ENCODE data around the gene EXOSC5. TPM values are rescaled to one million over a fixed set of nuclear protein-coding genes. Genes with fewer than 3 reads are reported as not detected.

Gene EXOSC5
- total and polyA plus RNA-seq, 2 of the 13 experiments (the other 11 are each of a cell fraction or from before 2014, with no cell fraction given), result 24.1 to 26.5 TPM

GRCh38 chr19:41439441-41440222, 42.5 kb upstream of the EXOSC5 start, which contains the start of gene DMAC2 (continued):
- TF ChIP-seq HNF1A (IDR thresholded peaks at IDR 0.05; ENCODE audit: low read depth) (no peak), HNF1A (CRISPR knock-in tag; IDR thresholded peaks at IDR 0.05; ENCODE audit: borderline replicate concordance) (peak; percentile 63; the same call in 1 of the 2 replicates), TSC22D2 (CRISPR knock-in tag; IDR thresholded peaks at IDR 0.05; ENCODE audit: borderline replicate concordance) (no peak; the same call in 1 of the 2 replicates), HBP1 (CRISPR knock-in tag; IDR thresholded peaks at IDR 0.05; ENCODE audit: low read depth) (no peak), ZNF34 (CRISPR knock-in tag; IDR thresholded peaks at IDR 0.05; ENCODE audit: borderline replicate concordance) (peak; percentile 47; the same call in 1 of the 2 replicates), TBL1XR1 (IDR thresholded peaks at IDR 0.05; ENCODE audit: borderline replicate concordance, low read length, partially characterized antibody) (no peak), MAFG (CRISPR knock-in tag; IDR thresholded peaks at IDR 0.05) (no peak), ZBTB7A (CRISPR knock-in tag; IDR thresholded peaks at IDR 0.05) (peak; percentile 90), ZBTB8A (CRISPR knock-in tag; IDR thresholded peaks at IDR 0.05; ENCODE audit: borderline replicate concordance, low read depth) (no peak; the same call in 1 of the 2 replicates), ZUFSP (CRISPR knock-in tag; IDR thresholded peaks at IDR 0.05; ENCODE audit: borderline replicate concordance) (no peak), ZEB1 (IDR thresholded peaks at IDR 0.05; ENCODE audit: insufficient replicate concordance, low read depth) (no peak), ZSCAN12 (CRISPR knock-in tag; IDR thresholded peaks at IDR 0.05) (no peak), CHD4 (IDR thresholded peaks at IDR 0.05; ENCODE audit: borderline replicate concordance, low read length) (no peak; the same call in 1 of the 2 replicates), ZNF552 (CRISPR knock-in tag; IDR thresholded peaks at IDR 0.05; ENCODE audit: borderline replicate concordance) (no peak), SSRP1 (CRISPR knock-in tag; IDR thresholded peaks at IDR 0.05) (no peak), ZFP36L2 (CRISPR knock-in tag; IDR thresholded peaks at IDR 0.05) (no peak), NFIB (CRISPR knock-in tag; IDR thresholded peaks at IDR 0.05; ENCODE audit: borderline replicate concordance) (no peak), ZNF160 (CRISPR knock-in tag; IDR thresholded peaks at IDR 0.05) (no peak), SMAD1 (CRISPR knock-in tag; IDR thresholded peaks at IDR 0.05; ENCODE audit: borderline replicate concordance, low read depth) (no peak), ZNF230 (CRISPR knock-in tag; IDR thresholded peaks at IDR 0.05) (0 out of 2 replicates have a peak, but pooled peaks have one; percentile 65), TFDP1 (CRISPR knock-in tag; IDR thresholded peaks at IDR 0.05; ENCODE audit: borderline replicate concordance) (peak; percentile 34)
